Amniotic stem cell (primary cell): ENCODE data around the gene KCNQ2.

Experiments used
- DNase-seq: peaks from one replicate; lab custom pipeline; 2025; lab: John Stamatoyannopoulos, UW

Gene KCNQ2

GRCh38 chr20:63454731-63455567 lies 17.5 kb downstream of the KCNQ2 start:
- no peak for DNase-seq

- no peak for DNase-seq
Measured at GRCh38 chr20:63452821-63453523, 19.5 kb downstream of the KCNQ2 start.

- no peak for DNase-seq
Measured at GRCh38 chr20:63452341-63452740, 20.1 kb downstream of the KCNQ2 start.

- no peak for DNase-seq
Measured at GRCh38 chr20:63451821-63452220, 20.6 kb downstream of the KCNQ2 start.

- DNase-seq = no peak
Measured at GRCh38 chr20:63449796-63450730, 22.4 kb downstream of the KCNQ2 start.

GRCh38 chr20:63449025-63449424 lies 23.4 kb downstream of the KCNQ2 start:
- DNase-seq = no peak

GRCh38 chr20:63448031-63448430 lies 24.4 kb downstream of the KCNQ2 start:
- no peak for DNase-seq

- DNase-seq = no peak
Measured at GRCh38 chr20:63447320-63447719, 25.1 kb downstream of the KCNQ2 start.

- DNase-seq = no peak
Measured at GRCh38 chr20:63446216-63447024, 26.0 kb downstream of the KCNQ2 start.

GRCh38 chr20:63445075-63445734 lies 27.2 kb downstream of the KCNQ2 start:
- no peak for DNase-seq

- DNase-seq = no peak
Measured at GRCh38 chr20:63444548-63444947, 27.9 kb downstream of the KCNQ2 start.

- DNase-seq = no peak
Measured at GRCh38 chr20:63443606-63444395, 28.7 kb downstream of the KCNQ2 start.

- DNase-seq = peak; percentile 11
Measured at GRCh38 chr20:63442100-63442493, 30.4 kb downstream of the KCNQ2 start.

GRCh38 chr20:63441136-63442099 lies 31.0 kb downstream of the KCNQ2 start:
- no peak for DNase-seq

- no peak for DNase-seq
Measured at GRCh38 chr20:63440366-63440955, 32.0 kb downstream of the KCNQ2 start.

- DNase-seq = no peak
Measured at GRCh38 chr20:63439866-63440265, 32.6 kb downstream of the KCNQ2 start.

GRCh38 chr20:63438121-63438520 lies 34.3 kb downstream of the KCNQ2 start:
- no peak for DNase-seq

- no peak for DNase-seq
Measured at GRCh38 chr20:63435552-63435951, 36.9 kb downstream of the KCNQ2 start.
